GM19438 (cell line): ENCODE results near the gene FAM135A.
"Not testable (repeated sequence)": the region's sequence is repeated elsewhere in the genome, so short reads cannot be mapped to it uniquely, and the experiment has no call there.

Source experiments
- ATAC-seq: cut with Tn5 transposase; IDR thresholded peaks from one replicate; pipeline ENCODE4 v1.9.1; 2021; ENCODE audit warnings: low read depth; ENCODE audit not compliant: unreplicated experiment

Gene FAM135A

GRCh38 chr6:70530023-70530422 is 116.7 kb downstream of the FAM135A start:
- no peak for ATAC-seq

DNA sequence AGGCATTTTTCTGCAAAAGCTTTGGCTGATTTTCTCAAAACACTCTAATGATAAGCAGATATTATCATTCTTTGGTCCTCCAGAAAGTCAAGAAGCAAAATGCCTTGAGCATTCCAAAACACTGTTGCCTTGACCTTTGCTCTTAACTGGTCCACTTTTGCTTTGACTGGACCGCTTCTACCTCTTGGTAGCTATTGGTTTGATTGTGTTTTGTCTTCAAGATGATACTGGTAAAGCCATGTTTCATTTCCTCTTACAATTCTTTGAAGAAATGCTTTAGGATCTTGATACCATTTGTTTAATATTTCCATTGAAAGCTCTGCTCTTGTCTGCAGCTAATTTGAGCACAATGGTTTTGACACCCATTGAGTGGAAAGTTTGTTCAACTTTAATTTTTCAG is 117.8 kb downstream of the FAM135A start:
- no peak for ATAC-seq

DNA sequence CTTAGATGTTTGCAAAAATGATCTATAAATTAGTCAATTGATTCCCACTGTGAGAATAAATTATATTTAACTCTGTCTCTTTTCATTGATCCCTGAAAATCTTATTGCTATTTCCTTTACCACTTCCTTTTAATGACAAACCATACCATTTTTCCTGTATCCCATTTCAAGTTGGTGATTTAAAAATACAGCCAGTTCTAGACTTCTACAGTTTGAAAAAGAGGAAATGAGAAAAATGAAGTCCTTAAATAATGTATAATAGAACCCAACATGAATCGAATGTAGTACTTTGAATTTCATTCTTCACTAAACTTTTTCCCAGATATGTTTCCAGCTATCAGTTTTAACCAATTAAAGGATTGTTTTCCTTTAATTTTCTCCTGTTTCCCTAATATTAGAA is 124.0 kb downstream of the FAM135A start:
- no peak for ATAC-seq

GRCh38 chr6:70538376-70538775 is 125.1 kb downstream of the FAM135A start:
- ATAC-seq, result no peak

GRCh38 chr6:70547313-70547712 is 134.0 kb downstream of the FAM135A start:
- no peak for ATAC-seq

DNA sequence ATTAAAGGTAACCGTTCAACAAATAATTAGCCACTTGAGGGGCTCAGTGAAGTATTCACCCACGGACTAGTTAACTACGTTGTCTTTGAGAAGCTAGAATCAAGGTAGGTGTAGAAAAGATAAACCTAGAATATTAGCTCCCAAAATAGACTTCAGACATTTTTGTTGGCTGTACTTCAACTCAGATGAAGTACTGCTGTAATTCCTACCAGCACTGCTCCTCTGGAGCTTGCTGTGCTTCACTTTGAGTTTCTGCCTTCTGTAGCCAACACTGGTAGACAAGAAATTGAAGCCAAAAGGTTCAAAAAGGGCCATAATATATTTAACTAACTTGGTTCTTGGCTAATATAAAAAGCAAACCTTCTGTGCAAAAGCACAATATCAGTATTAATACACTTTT is 134.6 kb downstream of the FAM135A start:
- no peak for ATAC-seq

DNA sequence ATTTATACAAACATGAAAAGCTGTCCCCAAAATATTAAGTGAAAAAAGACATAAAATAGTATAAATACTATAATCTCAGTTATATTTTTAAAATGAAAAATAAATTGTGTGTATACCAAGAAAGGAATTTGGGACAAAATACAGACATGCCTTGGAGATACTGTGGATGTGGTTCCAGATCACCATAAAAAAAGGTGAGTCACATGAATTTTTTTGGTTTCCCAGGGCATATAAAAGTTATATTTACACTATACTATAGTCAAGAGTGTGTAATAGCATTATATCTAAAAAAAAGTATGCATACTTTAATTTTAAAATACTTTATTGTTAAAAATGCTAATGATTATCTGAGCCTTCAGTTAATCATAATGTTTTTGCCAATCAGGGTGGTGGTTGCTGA is 136.0 kb downstream of the FAM135A start:
- ATAC-seq, result no peak

DNA sequence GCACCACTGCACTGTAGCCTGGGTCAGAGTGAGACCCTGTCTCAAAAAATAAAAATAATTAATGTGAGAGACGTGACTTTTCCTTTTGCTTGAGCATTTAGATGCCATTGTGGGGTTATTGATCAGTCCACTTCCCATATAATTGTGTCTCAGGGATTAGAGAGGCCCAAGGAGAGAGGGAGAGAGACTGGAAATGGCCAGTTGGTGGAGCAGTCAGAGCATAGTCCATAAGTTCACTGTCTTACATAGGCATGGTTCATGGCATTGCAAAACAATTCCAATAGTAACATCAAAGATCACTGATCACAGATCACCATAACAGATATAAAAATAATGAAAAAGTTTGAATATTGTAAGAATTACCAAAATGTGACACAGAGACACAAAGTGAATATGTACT is 138.3 kb downstream of the FAM135A start:
- no peak for ATAC-seq

DNA sequence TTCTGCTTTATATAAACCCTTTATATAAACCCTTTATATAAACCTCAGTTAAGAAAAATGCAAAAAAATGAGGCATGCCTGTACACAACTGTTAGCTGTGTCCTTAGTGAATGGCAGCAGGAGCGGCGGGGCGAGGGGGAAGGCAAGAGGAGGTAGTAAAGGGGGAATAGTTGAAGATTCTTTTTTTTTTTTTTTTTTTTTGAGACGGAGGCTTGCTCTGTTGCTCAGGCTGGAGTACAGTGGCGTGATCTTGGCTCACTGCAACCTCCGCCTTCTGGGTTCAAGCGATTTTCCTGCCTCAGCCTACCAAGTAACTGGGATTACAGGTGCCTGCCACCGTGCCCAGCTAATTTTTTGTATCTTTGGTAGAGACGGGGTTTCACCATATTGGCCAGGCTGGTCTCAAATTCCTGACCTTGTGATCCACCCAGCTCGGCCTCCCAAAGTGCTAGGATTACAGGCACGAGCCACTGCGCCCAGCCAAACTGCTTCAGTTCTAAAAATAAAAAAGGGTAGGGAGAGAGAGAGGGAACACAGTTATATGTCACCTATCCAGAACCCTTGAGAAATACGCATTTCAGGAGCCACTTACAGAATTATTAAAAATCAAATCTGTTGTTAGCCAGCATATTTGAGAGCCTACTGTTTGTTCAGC is 139.1 kb downstream of the FAM135A start:
- not testable (repeated sequence) for ATAC-seq

DNA sequence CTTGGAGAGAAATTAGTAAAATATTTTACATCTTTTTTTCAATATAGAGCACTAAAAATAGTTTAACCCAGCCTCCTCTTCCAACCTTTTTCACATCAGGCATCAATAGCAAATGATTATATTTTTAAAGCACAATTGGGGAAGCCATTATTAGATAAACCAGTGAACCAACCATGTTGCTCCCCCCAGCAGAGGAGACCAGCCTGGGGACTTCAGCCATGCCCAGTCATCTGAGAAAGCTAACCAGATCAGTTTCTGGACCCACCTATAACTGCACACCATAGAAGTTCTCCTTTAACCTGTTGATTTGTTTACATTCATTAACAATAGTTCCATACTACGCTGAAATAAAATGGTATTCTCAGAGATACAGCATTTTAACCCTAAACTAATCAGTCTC is 139.7 kb downstream of the FAM135A start:
- no peak for ATAC-seq

DNA sequence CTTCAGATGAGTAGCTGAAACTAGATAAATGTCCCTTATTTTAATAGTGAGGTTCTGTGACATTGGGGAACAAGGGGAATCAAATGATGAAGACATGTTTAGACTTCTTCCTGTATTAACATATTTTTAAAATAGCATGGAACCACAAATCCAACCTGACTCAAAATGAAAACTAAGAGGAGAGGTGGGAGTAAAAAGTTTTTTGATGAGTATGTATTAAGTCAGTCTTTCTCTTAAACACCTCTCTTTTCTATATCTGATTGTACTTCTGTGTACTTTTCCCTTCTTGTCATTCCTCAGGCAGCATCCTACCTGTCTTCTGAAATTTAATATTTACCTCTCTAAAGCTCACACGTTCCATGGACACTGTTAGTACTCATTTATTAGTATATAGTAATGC is 144.7 kb downstream of the FAM135A start:
- ATAC-seq, result no peak

DNA sequence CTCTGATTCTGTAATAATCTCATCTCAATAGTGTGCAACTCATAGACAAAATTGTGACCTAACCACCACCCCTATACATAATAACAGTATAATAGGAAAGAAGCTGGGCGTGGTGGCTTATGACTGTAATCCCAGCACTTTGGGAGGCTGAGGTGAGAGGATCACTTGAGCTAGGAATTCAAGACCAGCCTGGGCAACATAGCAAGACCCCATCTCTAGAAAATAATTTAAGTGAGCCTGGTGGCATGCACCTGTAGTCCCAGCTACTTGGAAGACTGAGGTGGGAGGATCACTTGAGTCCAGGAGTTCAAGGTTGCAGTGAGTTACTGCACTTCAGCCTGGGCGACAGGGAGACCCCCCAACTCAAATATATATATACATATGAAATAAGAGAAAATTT is 149.1 kb downstream of the FAM135A start:
- ATAC-seq, result not testable (repeated sequence)

GRCh38 chr6:70563530-70563929 is 150.2 kb downstream of the FAM135A start:
- no peak for ATAC-seq

GRCh38 chr6:70566751-70567382 is 153.6 kb downstream of the FAM135A start, which contains the start of gene SDHAF4:
Gene SDHAF4 (plus strand): TSS chr6:70566930. CDS start chr6:70566941, 11 bp downstream.
- peak; percentile 99 for ATAC-seq

DNA sequence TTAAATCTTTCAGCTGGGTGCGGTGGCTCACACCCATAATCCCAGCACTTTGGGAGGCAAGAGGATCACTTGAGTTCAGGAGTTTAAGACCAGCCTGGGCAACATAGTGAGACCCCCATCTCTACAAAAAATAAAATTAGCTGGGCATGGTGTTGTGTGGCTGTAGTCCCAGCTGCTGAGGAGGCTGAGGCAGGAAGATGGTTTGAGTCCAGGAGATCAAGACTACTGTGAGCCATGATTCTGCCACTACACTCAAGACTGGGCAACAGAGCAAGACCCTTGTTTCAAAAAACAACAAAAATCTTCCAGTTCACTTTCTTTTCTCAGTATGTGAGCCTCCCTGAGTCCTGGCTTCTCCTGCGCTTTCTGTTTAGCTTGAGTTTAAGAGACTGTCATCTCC is 161.3 kb downstream of the FAM135A start:
- ATAC-seq, result no peak

DNA sequence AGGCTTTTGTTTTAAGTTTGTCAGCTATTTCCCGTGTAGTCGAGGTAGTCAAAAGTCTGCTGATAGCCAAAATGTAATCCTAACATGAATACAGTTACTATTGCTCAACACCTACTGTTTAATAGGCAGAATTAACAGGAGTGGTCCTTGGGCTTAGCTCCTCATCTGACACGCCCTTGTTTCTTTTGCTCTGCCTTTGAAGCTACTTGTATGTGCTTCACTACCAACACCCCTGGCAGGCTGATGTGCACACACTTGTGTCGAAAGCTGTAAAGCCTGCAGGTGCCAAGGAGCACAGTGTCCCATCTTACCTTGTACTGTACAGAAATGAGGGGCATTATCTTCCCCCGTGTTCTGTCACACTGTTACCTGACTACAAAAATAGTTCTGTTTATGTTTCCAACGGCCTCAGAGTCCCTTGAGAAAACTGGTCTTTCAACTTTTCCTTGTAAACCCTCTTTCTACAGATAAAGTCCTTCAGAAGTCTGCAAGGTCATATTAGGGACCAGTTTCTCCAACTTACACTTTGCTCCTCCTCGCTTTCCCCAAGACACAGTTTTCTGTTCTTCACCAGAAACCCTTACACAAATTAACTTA is 162.7 kb downstream of the FAM135A start:
- no peak for ATAC-seq

GRCh38 chr6:70586114-70586513 is 172.8 kb downstream of the FAM135A start:
- peak; percentile 91 for ATAC-seq

DNA sequence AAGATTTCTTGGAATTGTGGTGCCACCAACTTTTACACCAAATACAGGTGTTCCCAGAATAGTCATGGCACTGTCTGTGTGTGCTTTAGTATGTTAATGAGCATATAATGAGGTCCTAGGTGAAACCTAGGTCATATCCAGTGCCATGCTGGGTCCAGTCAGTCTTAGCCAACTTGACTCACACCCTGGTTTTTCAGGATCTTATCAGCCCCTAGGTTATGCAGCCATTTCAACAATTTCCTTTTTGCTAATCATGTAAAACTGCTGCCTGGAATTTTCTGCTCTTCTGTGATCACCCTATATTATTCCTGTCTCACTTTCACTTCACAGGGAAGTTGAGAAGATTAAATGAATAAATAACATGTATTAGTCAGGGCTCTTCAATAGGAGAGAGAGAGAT is 177.1 kb downstream of the FAM135A start:
- ATAC-seq, result no peak

GRCh38 chr6:70592391-70593117 is 179.2 kb downstream of the FAM135A start:
- no peak for ATAC-seq

DNA sequence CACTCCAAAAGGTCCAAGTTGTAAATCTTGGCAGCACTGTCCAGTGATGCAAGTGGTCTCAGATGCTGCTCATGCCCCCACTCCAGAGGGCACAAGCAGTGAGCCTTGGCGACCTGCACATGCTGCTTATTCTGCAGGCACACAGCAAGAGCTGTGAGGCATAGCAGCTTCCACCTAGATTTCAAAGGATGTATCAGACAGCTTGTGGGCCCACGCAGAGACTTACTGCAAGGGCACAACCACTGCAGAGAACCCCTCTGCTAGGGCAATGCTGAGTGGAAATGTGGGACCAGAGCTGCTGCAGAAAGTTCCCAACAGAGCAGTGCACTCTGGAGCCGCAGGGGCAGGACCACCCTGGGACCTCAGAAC is 179.8 kb downstream of the FAM135A start:
- no peak for ATAC-seq

DNA sequence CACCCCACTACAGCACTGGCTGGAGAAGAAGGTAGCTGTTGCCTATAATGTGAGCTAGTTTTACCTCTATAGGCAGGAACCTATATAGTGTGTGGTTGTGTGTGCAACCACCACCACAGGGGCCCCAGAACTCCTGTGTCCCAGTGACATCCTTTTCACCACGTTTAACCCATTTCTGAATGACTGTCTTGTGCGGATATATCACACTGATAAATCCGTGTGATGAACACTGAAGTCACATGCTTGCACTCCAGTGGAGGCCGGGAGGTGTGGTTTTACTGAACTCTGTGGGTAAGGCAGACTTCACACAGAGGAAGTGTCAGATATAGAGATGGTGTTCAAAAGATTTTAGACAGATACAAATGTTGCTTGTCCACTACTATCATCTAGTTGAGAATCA is 185.9 kb downstream of the FAM135A start:
- ATAC-seq, result no peak
